ENCODE data around the gene FYTTD1.

- TF ChIP-seq CTCF (IDR thresholded peaks at IDR 0.05; ENCODE audit: borderline replicate concordance, extremely low read depth, low read length, poor library complexity, severe bottlenecking) (no peak), EZH2 (IDR thresholded peaks at IDR 0.05; ENCODE audit: borderline replicate concordance, low read depth, low read length, severe bottlenecking) (no peak)
These were observed 84.4 kb downstream of the FYTTD1 start for GRCh38 chr3:197833930-197834715.
